GDM1 (cell line): ENCODE data around the gene TDRD7.

Experiments used
- DNase-seq: peaks from one replicate; lab custom pipeline; 2025; lab: John Stamatoyannopoulos, UW

The TDRD7 gene

GRCh38 chr9:97505845-97506244, 93.9 kb downstream of the TDRD7 start:
- DNase-seq: no peak

- DNase-seq: no peak
These were observed 94.4 kb downstream of the TDRD7 start for GRCh38 chr9:97506306-97506705.

DNA sequence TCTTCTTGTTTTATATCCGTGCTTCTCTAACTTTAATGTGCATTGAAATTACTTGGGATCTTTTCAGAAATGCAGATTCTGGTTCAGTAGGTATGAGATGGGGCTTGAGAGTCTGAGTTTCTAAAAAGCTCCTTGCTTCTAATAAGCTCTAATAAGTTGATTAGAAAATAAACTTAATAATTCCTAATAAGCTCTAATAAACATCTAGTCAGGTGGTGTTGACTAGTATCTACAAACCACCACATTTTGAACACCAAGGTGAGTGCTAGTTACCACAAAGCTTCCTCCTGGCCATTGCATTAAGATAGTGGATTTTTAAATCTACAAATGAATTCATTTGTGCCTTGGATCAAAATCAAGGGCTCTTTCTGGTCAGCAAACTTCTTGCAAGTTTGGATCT, 94.9 kb downstream of the TDRD7 start:
- DNase-seq: no peak

GRCh38 chr9:97507428-97507984, 95.6 kb downstream of the TDRD7 start:
- no peak for DNase-seq

GRCh38 chr9:97508852-97509251, 97.0 kb downstream of the TDRD7 start:
- no peak for DNase-seq

DNA sequence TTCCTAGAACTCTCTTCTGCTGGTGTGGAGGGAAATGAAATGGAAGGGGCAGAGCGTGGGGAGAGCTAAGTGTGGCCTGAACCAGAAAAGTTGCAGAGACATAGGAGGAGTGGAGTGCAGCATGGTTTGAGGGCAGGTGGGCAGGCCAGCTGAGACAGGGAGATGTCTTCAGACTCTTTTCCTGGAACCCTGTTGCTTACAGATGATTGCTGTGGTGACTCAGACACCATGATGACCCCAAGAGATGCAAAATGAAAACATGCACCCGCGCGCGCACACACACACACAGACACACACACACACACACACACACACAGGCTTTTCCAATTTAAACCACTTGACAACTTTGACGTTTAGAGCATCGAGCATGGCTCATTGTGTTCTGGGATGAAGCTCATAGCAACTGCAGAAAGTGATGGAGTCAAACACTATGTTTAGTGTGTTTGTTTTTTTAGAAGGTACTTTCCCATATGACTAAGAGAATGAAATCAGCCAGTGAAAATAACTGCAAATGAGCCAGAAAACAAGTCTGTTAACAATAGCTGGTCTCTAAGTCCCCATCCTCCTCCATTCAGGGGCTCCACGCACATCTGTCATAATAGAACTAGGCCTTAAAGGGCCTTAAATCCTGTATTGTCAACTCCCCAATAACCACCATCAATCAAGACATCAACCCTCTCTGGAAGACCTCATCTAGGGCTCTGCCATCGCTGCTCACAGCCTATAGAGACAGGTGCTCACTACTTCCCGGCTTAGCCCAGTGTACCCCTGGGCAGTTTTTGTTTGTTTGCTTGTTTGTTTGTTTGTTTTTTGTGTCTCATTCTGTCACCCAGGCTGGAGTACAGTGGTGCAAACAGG, 99.1 kb downstream of the TDRD7 start:
- no peak for DNase-seq

DNA sequence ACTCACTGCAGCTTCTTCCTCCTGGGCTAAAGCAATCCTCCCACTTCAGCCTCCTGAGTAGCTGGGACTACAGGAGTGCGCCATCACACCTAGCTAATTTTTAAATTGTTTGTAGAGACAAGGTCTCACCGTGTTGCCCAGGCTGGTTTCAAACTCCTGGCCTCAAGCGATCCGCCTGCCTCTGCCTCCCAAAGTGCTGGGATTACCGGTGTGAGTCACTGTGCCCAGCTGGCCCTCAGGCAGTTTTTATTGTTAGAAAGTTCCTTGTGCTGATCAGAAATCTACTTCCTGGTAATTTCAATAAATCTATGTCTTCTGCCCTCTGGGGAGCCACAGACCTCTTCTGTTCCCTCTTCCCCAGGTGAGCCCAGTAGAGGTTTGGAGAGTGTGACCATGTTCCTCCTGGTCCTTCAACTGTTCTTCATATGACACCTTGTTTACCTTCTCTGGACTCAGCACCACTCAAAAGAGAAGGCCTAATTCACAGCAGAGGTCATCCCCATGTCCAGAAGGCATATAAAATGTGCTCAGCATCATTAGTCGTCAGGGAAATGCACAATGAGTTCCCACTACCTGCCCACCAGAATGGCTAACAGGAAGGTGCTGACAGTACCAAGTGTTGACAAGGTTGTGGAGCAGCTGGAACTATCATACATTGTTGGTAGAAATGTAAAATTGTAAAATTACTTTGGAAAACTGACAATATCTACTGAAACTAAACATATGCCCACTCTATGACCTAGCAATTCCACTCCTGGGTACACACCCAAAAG, 99.9 kb downstream of the TDRD7 start:
- no peak for DNase-seq

GRCh38 chr9:97512966-97513560, 101.2 kb downstream of the TDRD7 start:
- no peak for DNase-seq

- DNase-seq: no peak
These were observed 102.6 kb downstream of the TDRD7 start for GRCh38 chr9:97514531-97514930.

GRCh38 chr9:97515662-97516061, 103.8 kb downstream of the TDRD7 start:
- DNase-seq: no peak

DNA sequence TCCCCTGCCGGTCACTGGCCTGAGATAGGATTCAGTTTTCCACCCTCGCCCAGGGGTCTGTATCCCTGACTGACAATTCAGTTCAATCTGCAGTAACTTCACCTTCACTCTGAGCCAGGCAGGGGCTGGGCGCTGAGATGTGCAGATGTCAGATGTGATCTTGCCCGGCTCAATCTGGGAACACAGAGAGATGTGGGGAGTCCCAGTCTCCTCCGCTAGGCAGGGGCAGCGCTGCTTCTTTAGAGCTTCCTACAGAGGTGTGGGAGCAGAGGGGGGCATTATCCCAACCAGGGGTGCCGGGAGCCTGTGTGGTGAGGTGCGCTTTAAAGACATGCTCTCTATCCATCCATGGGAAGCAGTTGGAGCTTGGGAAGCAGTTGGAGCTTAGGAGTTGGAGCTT, 104.2 kb downstream of the TDRD7 start:
- DNase-seq: no peak

DNA sequence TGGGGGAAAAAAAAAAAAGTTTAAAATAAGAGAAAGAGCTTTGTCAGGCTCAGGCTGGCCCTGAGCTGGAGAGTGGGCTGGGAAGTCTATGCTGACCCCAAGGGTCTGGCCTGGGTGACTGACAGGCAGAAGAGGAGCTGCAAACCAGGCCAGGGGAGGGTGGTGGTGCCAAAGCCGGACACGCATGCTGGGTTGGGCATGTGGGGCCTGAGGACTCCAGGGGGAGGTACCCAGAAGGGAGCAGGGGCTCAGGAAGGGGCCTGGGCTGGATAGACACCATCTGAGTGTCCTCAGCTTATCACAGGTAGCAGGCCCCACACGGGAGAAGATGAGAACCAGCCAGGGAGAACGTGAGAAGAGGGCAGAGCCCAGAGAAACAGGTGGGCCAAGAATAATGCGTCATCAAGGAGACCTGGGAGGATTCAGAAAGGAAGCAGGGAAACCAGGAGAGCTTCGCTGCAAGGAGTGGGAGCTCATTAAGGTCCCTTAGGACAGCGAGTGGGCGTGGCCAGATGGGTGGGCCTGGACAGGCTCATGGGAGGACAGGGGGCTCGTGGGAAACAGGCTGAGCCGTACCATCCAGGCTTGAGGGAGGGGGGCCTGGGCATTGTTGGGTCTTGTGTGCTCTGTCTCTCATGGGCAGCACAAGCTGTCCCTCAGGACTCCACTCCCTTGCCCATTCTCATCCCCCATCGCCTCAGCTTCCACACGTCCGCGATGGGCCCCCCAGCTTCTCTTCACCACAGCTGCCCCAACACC, 105.6 kb downstream of the TDRD7 start:
- DNase-seq: no peak

- no peak for DNase-seq
These were observed 106.4 kb downstream of the TDRD7 start for GRCh38 chr9:97518166-97518908.

GRCh38 chr9:97518909-97519307, 107.0 kb downstream of the TDRD7 start:
- DNase-seq: peak; percentile 63

- no peak for DNase-seq
These were observed 107.6 kb downstream of the TDRD7 start for GRCh38 chr9:97519441-97519970.

- DNase-seq: no peak
These were observed 109.9 kb downstream of the TDRD7 start for GRCh38 chr9:97521576-97522333.

DNA sequence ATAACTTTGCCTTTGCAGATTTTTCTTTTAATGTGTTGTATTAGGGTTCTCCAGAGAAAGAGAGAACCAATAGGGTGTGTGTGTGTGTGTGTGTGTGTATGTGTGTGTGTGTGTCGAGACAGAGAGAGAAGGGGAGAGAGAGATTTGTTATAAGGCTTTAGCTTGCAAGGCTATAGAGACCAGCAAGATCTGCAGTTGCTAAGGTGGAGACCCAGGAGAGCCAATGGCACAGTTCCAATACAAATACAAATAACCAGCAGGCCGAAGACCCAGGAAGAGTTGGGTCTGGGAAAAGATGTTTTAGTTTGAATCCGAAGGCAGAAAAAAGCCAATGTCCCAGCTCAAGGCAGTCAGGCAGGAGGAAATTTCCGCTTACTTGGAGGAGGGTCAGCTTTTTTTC, 112.5 kb downstream of the TDRD7 start:
- DNase-seq: no peak

GRCh38 chr9:97525451-97525850, 113.6 kb downstream of the TDRD7 start:
- DNase-seq: no peak

DNA sequence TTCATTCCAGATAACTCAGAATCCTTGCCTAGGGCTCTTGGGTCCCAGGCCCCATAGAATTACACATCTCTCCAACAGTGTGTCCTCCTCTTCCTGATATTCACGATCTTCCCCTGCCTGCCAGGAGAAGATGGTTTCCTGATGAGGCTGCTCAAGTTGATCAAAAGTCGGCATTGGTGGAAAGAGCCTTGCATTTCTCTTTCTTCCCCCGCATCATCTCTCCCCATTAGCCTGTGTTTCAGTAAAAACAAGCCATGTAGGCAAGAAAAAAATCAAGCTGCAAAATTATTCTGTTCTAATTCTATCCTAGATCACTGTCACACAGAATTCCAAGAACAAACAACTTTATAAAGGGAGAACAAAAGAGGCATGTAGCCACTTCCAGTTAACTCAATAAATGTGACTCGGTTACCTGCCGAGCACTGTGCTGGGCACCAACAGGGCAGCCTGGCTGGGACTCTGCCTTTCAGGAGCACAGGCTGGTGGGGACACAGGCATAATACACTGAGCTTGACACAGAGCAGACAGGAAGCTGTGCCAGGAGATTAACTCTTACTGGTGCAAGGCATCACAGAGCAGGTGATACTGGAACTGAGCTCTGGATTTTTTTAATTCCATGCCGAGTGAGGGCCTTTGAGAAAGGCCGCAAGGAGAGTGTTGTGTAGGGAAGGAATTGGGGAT, 115.1 kb downstream of the TDRD7 start:
- DNase-seq: no peak
